Body of pancreas (tissue), 4 donors: Measurements from ENCODE around the gene STIM1. TPM values are rescaled to one million over a fixed set of nuclear protein-coding genes. Genes with fewer than 3 reads are reported as not detected.

ENCODE experiments used
- ATAC-seq: fragments of 150-250 bp; one replicate; pipeline ENCODE4 v1.9.1; 2016
- DNase-seq, 4 donors: peaks; one replicate each; pipeline ENCODE4 v3.0.0-alpha.2; 2019
- H3K27ac ChIP-seq, 4 donors: fragments of 200-600 bp; sonication (generic); 1 replicate in 3 of 4; 2 replicates in 1 of 4; pipeline versions ENCODE4 v1.5.1 to v1.6.1; 2016 to 2019; ENCODE audit warnings: mild to moderate bottlenecking in 1 of 4, mixed read lengths in 1 of 4, moderate library complexity in 1 of 4
- H3K27me3 ChIP-seq, 2 donors: fragments of 200-600 bp; sonication (generic); one replicate each; pipeline ENCODE4 v1.6.0; 2016; ENCODE audit warnings: mild to moderate bottlenecking in 1 of 2
- H3K36me3 ChIP-seq, 2 donors: fragments of 200-600 bp; sonication (generic); replicated peaks in 1 of 2; 2 replicates each; pipeline ENCODE4 v1.5.1; 2016; ENCODE audit warnings: low read depth in 2 of 2; ENCODE audit not compliant: insufficient read depth in 1 of 2
- H3K4me1 ChIP-seq: fragments of 200-600 bp; sonication (generic); one replicate; pipeline ENCODE4 v1.6.0; 2016
- H3K4me3 ChIP-seq, 2 donors: fragments of 200-600 bp; sonication (generic); 1 replicate in 1 of 2; 2 replicates in 1 of 2; pipeline ENCODE4 v1.5.1; 2016 to 2019
- H3K9me3 ChIP-seq, 3 donors: fragments of 200-600 bp; sonication (generic); 1 replicate in 2 of 3; 2 replicates in 1 of 3; pipeline ENCODE4 v1.5.1; 2016
- POLR2A ChIP-seq, 3 donors: fragments of 450-650 bp; IDR thresholded peaks; one replicate each; pipeline ENCODE4 v1.6.1; 2016; ENCODE audit warnings: antibody characterized with exemption in 3 of 3, mild to moderate bottlenecking in 2 of 3
- WGBS, 2 donors: methylation state at CpG; one replicate each; pipeline ENCODE4 v1.1.5; 2017; 5-methylcytosine and 5-hydroxymethylcytosine counted together
- intact Hi-C: fragments of 100-400 bp; cut with DNase I; formaldehyde crosslinking; loops from one replicate; pipeline ENCODE4 v1.15.1; 2023
- total RNA-seq, 2 donors: library from RNA; depleted of rRNA; stranded (reverse); fragments of >200 nt; gene quantifications; one replicate each; pipeline ENCODE4 v1.1.0, GENCODE V29; 2016
- TF ChIP-seq, protein P1 (sequence below), 7 experiments: fragments of 450-650 bp in 4 of 7; fragments of 200-600 bp in 3 of 7; sonication (generic) in 3 of 7; IDR thresholded peaks; one replicate each; pipeline ENCODE4 v1.5.1; 2016 to 2019; ENCODE audit warnings: antibody characterized with exemption in 7 of 7

The STIM1 gene
- total RNA-seq, 2 donors from 2014 or later: 20.4 to 24.6 TPM

DNA sequence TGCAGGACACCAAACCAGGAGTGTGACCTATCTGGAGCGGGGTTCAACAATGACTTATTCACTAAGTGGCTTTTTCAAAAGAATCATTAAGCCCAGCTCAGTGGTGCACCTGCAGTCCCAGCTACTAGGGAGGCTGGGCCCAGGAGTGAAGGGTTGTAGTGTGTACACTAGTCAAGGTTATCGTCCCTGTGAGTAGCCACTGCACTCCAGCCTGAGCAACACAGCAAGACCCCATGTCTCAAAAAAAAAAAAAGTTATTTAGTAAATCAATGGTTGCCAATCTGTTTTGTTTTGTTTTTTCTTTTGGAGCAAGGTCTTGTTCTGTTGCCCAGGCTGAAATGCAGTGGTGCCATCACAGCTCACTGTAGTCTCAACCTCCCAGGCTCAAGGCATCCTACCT is 22.6 kb upstream of the STIM1 start:
- H3K36me3 ChIP-seq: no peaks in the 10 kb centered on the region
- peaks cover 24% of the 10 kb centered on the region for H3K4me1 ChIP-seq
- H3K27ac ChIP-seq: peak overlapping the region in 1 of 4 donors; percentile 41
- no peak for DNase-seq
- ATAC-seq: no peak
- intact Hi-C loops: no loop called here
- no peak for TF ChIP-seq POLR2A (IDR thresholded peaks at IDR 0.05)
- TF ChIP-seq, protein P1, sequence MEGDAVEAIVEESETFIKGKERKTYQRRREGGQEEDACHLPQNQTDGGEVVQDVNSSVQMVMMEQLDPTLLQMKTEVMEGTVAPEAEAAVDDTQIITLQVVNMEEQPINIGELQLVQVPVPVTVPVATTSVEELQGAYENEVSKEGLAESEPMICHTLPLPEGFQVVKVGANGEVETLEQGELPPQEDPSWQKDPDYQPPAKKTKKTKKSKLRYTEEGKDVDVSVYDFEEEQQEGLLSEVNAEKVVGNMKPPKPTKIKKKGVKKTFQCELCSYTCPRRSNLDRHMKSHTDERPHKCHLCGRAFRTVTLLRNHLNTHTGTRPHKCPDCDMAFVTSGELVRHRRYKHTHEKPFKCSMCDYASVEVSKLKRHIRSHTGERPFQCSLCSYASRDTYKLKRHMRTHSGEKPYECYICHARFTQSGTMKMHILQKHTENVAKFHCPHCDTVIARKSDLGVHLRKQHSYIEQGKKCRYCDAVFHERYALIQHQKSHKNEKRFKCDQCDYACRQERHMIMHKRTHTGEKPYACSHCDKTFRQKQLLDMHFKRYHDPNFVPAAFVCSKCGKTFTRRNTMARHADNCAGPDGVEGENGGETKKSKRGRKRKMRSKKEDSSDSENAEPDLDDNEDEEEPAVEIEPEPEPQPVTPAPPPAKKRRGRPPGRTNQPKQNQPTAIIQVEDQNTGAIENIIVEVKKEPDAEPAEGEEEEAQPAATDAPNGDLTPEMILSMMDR (IDR thresholded peaks at IDR 0.05): no peak
- no peak overlapping the region for H3K4me3 ChIP-seq
- WGBS, 2 donors: 58 to 67% methylated on average over 2 of the region's 2 CpGs
- no peaks in the 10 kb centered on the region for H3K9me3 ChIP-seq
- H3K27me3 ChIP-seq: no peaks in the 10 kb centered on the region

DNA sequence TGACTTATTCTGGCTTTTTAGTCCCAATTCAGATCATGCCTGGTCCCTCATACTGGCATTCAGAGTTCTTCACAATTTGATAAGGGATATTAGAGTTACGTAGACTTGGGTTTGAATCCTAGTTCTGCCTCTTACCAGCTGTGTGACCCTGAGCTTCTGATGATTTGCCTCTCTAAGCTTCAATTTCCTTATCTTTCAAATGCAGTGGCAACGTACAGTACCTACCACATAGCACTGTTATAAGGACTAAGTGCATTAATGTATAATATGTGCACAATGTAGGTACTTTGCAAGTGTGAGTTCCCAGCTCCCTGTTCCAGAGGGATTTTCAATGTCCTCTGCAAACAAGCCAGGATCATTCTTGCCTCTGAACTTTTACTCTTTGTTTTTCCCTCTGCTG is 22.0 kb upstream of the STIM1 start:
- intact Hi-C loops: no loop called here
- Histone ChIP-seq H3K9me3 (no peaks in the 10 kb centered on the region), H3K4me3 (no peak overlapping the region), H3K27me3 (no peaks in the 10 kb centered on the region), H3K27ac (no peak overlapping the region), H3K36me3 (no peaks in the 10 kb centered on the region), H3K4me1 (peaks cover 27% of the 10 kb centered on the region)
- DNase-seq (no peak), ATAC-seq (no peak)
- no peak for TF ChIP-seq POLR2A (IDR thresholded peaks at IDR 0.05)
- TF ChIP-seq, protein P1 (IDR thresholded peaks at IDR 0.05): no peak
- 83 to 89% methylated on average over 2 of the region's 2 CpGs for WGBS, 2 donors

DNA sequence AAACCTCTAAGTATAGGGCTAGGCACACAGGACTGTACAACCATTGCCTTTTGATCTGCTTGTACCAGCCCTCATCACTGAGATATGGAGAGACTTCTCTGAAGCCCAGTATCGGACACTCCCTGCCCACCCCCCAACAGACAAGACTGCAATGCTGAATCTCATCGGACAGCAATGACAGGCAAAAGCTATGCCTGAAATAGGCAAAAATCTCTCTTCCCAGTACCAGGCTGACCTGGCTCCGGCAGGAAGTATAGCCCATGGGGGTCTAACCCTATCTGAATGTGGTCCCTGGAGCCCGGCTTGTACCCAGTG is 21.2 kb upstream of the STIM1 start:
- H3K27me3 ChIP-seq: no peaks in the 10 kb centered on the region
- no peak overlapping the region for H3K27ac ChIP-seq
- TF ChIP-seq, protein P1 (IDR thresholded peaks at IDR 0.05): no peak
- TF ChIP-seq POLR2A (IDR thresholded peaks at IDR 0.05): no peak
- no peaks in the 10 kb centered on the region for H3K9me3 ChIP-seq
- no peak for DNase-seq
- no peak overlapping the region for H3K4me3 ChIP-seq
- H3K36me3 ChIP-seq: no peaks in the 10 kb centered on the region
- 75 to 78% methylated on average over 4 of the region's 4 CpGs for WGBS, 2 donors
- H3K4me1 ChIP-seq: peaks cover 35% of the 10 kb centered on the region
- intact Hi-C loops: no loop called here
- no peak for ATAC-seq

DNA sequence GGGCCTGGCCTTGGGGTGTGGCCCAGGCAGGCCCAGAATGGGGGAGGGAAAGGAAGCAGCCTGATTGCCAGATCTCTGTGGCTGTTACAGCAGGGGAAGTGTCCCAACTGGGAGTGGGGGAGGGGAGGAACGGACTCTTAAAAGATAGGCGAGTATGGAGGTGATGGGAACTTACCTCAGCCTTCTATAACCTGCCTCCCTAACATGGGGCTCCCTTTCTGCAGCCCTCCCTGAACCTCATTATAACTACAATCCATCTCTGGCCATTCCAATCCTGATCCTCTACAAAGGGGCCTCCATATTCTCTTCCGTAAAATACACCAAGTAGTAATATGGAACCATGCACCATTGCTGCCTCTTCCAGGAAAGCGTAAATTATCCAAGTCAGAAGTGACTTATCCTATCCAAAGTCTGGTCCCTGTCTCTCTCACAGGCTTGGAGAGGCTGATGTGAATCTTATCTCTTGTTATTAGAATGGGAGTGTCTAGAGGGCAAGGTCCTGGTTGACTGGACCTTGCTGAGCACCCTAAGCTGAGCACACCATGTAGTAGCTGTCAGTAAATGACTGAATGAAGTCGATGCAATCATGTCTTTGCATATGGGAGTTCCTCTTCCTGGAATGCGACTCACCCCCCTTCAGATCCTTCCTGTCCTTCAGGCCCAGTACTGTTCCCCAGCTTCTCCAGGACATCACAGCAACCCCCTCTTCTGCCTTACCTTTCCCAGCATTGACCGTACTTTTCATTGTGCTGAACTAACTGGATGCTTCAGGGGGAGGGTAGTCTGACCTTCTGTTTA is 20.6 kb upstream of the STIM1 start:
- Histone ChIP-seq H3K27ac (peak overlapping the region in 1 of 4 donors; percentile 47), H3K4me1 (peaks cover 41% of the 10 kb centered on the region), H3K36me3 (no peaks in the 10 kb centered on the region), H3K4me3 (no peak overlapping the region), H3K27me3 (no peaks in the 10 kb centered on the region), H3K9me3 (no peaks in the 10 kb centered on the region)
- ATAC-seq (no peak), DNase-seq (peak in 2 of 4 donors; percentile 19 to 62)
- WGBS, 2 donors: 80 to 82% methylated on average over 7 of the region's 7 CpGs
- intact Hi-C loops: no loop called here
- TF ChIP-seq, protein P1 (IDR thresholded peaks at IDR 0.05): no peak
- no peak for TF ChIP-seq POLR2A (IDR thresholded peaks at IDR 0.05)

DNA sequence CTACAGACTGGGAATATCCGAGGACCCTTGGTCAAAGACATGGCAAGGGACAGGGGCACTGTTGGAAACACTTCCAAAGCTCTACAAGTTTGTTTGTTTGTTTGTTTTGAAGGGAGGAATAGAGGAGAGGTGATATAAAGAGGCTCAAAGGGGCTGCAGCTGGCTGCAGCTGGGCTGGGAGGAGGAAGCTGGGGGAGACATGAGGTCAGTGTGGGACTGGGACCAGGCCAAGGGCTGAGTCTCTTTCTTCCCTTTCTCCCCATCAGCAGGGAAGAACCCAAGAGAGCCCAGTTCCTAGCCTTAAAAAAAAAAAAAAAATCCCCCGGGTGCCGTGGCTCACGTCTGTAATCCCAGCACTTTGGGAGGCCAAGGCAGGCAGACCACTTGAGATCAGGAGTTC is 19.7 kb upstream of the STIM1 start:
- Histone ChIP-seq H3K4me3 (no peak overlapping the region), H3K27ac (peak overlapping the region in 1 of 4 donors; percentile 47), H3K36me3 (no peaks in the 10 kb centered on the region), H3K9me3 (no peaks in the 10 kb centered on the region), H3K4me1 (peaks cover 44% of the 10 kb centered on the region), H3K27me3 (no peaks in the 10 kb centered on the region)
- WGBS, 2 donors: 70 to 85% methylated on average over 4 of the region's 4 CpGs
- DNase-seq (no peak), ATAC-seq (no peak)
- no peak for TF ChIP-seq POLR2A (IDR thresholded peaks at IDR 0.05)
- TF ChIP-seq, protein P1 (IDR thresholded peaks at IDR 0.05): no peak
- intact Hi-C loops: no loop called here
